Transverse colon (tissue), 4 donors: ENCODE data around the gene SMIM14.

Experiments
- POLR2A ChIP-seq: fragments of 450-650 bp; IDR thresholded peaks from one replicate; pipeline ENCODE4 v1.6.1; 2016; ENCODE audit warnings: antibody characterized with exemption, mild to moderate bottlenecking, moderate library complexity
- POLR2AphosphoS5 ChIP-seq, 3 donors: sonication (generic); formaldehyde crosslinking; IDR thresholded peaks; one replicate each; pipeline ENCODE4 v1.6.1; 2016; ENCODE audit warnings: antibody characterized with exemption in 3 of 3
- TF ChIP-seq, protein P1 (sequence below), 5 experiments: fragments of 200-600 bp in 3 of 5; fragments of 450-650 bp in 2 of 5; sonication (generic) in 3 of 5; IDR thresholded peaks; 1 replicate in 2 of 5; 2 replicates in 3 of 5; pipeline ENCODE4 v1.5.1; 2016 to 2017; ENCODE audit warnings: antibody characterized with exemption in 5 of 5, inconsistent platforms in 3 of 5, mild to moderate bottlenecking in 2 of 5, moderate library complexity in 1 of 5

DNA sequence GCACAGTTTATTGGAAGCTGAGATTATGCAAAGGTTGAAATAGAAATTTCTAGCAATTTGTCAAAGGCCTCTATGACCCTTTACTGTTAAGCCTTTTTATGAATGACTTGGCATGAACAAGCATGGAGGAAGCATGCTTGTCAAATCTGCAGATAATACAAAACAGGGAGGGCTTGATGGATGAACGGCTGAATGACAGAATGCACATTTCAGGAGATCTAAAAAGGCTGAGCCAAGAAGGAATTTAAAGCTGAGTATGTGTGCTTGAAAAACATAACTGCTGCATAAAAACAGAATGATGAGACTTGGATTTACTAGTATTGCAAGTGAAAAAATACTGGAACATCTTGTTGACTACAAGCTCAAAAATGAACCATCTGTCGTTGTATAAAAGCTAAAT lies 30.2 kb upstream of the SMIM14 start:
- no peak for TF ChIP-seq POLR2A
- TF ChIP-seq, protein P1, sequence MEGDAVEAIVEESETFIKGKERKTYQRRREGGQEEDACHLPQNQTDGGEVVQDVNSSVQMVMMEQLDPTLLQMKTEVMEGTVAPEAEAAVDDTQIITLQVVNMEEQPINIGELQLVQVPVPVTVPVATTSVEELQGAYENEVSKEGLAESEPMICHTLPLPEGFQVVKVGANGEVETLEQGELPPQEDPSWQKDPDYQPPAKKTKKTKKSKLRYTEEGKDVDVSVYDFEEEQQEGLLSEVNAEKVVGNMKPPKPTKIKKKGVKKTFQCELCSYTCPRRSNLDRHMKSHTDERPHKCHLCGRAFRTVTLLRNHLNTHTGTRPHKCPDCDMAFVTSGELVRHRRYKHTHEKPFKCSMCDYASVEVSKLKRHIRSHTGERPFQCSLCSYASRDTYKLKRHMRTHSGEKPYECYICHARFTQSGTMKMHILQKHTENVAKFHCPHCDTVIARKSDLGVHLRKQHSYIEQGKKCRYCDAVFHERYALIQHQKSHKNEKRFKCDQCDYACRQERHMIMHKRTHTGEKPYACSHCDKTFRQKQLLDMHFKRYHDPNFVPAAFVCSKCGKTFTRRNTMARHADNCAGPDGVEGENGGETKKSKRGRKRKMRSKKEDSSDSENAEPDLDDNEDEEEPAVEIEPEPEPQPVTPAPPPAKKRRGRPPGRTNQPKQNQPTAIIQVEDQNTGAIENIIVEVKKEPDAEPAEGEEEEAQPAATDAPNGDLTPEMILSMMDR (IDR thresholded peaks at IDR 0.05): no peak
- TF ChIP-seq POLR2AphosphoS5 (IDR thresholded peaks at IDR 0.05): no peak
